Measurements from ENCODE around the gene ELAVL4.

- TF ChIP-seq CTCF (IDR thresholded peaks at IDR 0.05) (no peak), POLR2A (IDR thresholded peaks at IDR 0.05) (no peak)
Observed at GRCh38 chr1:50209749-50210148, 101.0 kb downstream of the ELAVL4 start.
